ENCODE data around the gene GPR37L1.
"Not testable (repeated sequence)": the region's sequence is repeated elsewhere in the genome, so short reads cannot be mapped to it uniquely, and the experiment has no call there.

GPR37L1 gene

GRCh38 chr1:202168861-202169260 lies 46.1 kb downstream of the GPR37L1 start:
- DNase-seq (ENCODE audit: low read depth) = no peak

GRCh38 chr1:202170726-202171125 lies 48.0 kb downstream of the GPR37L1 start:
- DNase-seq (ENCODE audit: low read depth) = no peak

- no peak for DNase-seq (ENCODE audit: low read depth)
These were observed 48.7 kb downstream of the GPR37L1 start for GRCh38 chr1:202171292-202172014.

GRCh38 chr1:202172015-202172355 lies 49.3 kb downstream of the GPR37L1 start:
- no peak for DNase-seq (ENCODE audit: low read depth)

- DNase-seq (ENCODE audit: low read depth) = no peak
These were observed 51.3 kb downstream of the GPR37L1 start for GRCh38 chr1:202173993-202174392.

GRCh38 chr1:202176949-202177927 lies 54.5 kb downstream of the GPR37L1 start:
- no peak for DNase-seq (ENCODE audit: low read depth)

GRCh38 chr1:202179828-202180750 lies 57.4 kb downstream of the GPR37L1 start:
- DNase-seq (ENCODE audit: low read depth) = no peak

GRCh38 chr1:202180751-202181139 lies 58.0 kb downstream of the GPR37L1 start:
- not testable (repeated sequence) for DNase-seq (ENCODE audit: low read depth)

- DNase-seq (ENCODE audit: low read depth) = no peak
These were observed 58.9 kb downstream of the GPR37L1 start for GRCh38 chr1:202181586-202181985.

GRCh38 chr1:202182040-202182877 lies 59.5 kb downstream of the GPR37L1 start:
- no peak for DNase-seq (ENCODE audit: low read depth)
